Heart right ventricle (tissue), 16 donors: ENCODE measurements around the gene NELL1. TPM values are rescaled to one million over a fixed set of nuclear protein-coding genes. Genes with fewer than 3 reads are reported as not detected.

Experiments used
- ATAC-seq, 8 donors: fragments of 200-7000 bp; cut with Tn5 transposase; one replicate each; pipeline ENCODE4 v1.9.1; 2020; ENCODE audit warnings: mild to moderate bottlenecking in 8 of 8, moderate library complexity in 8 of 8, moderate number of reproducible peaks in 1 of 8
- DNase-seq, 2 donors: peaks; one replicate each; pipeline ENCODE4 v3.0.0-alpha.2; 2020
- H3K27ac ChIP-seq, 10 donors: fragments of 200-600 bp; sonication (generic) in 2 of 10; one replicate each; pipeline versions ENCODE4 v1.5.0 to v1.8.0; 2020 to 2022; ENCODE audit warnings: mild to moderate bottlenecking in 3 of 10
- H3K27me3 ChIP-seq, 7 donors: fragments of 200-600 bp; one replicate each; pipeline ENCODE4 v1.8.0; 2021 to 2022; ENCODE audit warnings: mild to moderate bottlenecking in 2 of 7
- H3K36me3 ChIP-seq, 9 donors: fragments of 200-600 bp; sonication (generic) in 1 of 9; one replicate each; pipeline versions ENCODE4 v1.5.0 to v1.8.0; 2020 to 2022; ENCODE audit warnings: mild to moderate bottlenecking in 2 of 9
- H3K4me1 ChIP-seq, 9 donors: fragments of 200-600 bp; sonication (generic) in 1 of 9; one replicate each; pipeline versions ENCODE4 v1.5.0 to v1.8.0; 2020 to 2022; ENCODE audit warnings: mild to moderate bottlenecking in 4 of 9
- H3K4me3 ChIP-seq, 10 donors: fragments of 200-600 bp; sonication (generic) in 2 of 10; one replicate each; pipeline versions ENCODE4 v1.5.0 to v1.8.0; 2020 to 2022; ENCODE audit warnings: mild to moderate bottlenecking in 7 of 10, moderate library complexity in 2 of 10
- H3K9me3 ChIP-seq, 11 donors: fragments of 200-600 bp in 10 of 11; sonication (generic) in 2 of 11; one replicate each; pipeline versions ENCODE4 v1.5.0 to v1.8.0; 2013 to 2022; ENCODE audit warnings: mild to moderate bottlenecking in 2 of 11, control low read depth in 1 of 11, moderate library complexity in 1 of 11
- CTCF ChIP-seq, 9 donors: fragments of 200-600 bp; sonication (generic) in 2 of 9; IDR thresholded peaks; one replicate each; pipeline versions ENCODE4 v1.5.0 to v1.8.0; 2021 to 2022; ENCODE audit warnings: antibody characterized with exemption in 9 of 9, mild to moderate bottlenecking in 5 of 9, moderate library complexity in 1 of 9
- WGBS, 2 donors: extraction: QIAGEN DNeasy Blood & Tissue Kit; methylation state at CpG; one replicate each; pipeline ENCODE4 v1.1.7; 2013; ENCODE audit warnings: inconsistent platforms in 1 of 2; 5-methylcytosine and 5-hydroxymethylcytosine counted together
- intact Hi-C, 10 donors: fragments of 100-400 bp; cut with DNase I; formaldehyde crosslinking; loops; one replicate each; pipeline versions ENCODE4 v1.11.1 to v1.14.2; 2022
- polyA plus RNA-seq, 2 donors: library from polyadenylated mRNA; stranded (reverse); fragments of 200-250 nt; gene quantifications; one replicate each; pipeline ENCODE4 v1.2.3, GENCODE V29; 2013
- total RNA-seq, 10 donors: library from RNA; stranded (reverse); fragmentation: NEBNext Ultra II Directional in 3 of 10; extraction: Animal tissue kit (Norgen Biotek cat#: 25700) in 3 of 10; gene quantifications; one replicate each; pipeline versions ENCODE4 v1.2.1 to v1.2.4, GENCODE V29; 2021 to 2023
- donor health status: Arrhythmogenic right ventricular cardiomyopathy.
- donor health status: ischemic (EF 13 %, LVEDD 7.1; RV severe dilation, severe dysfunction).
- donor health status: healthy with polysubstance abuse.
- donor health status: DM: no; HTN: yes; CAD: no.
- donor health status: DM: no; HTN: no; CAD: no.
- donor health status: ischemic (EF 25% LVEDD 6.9; RV normal size, moderate dysfunction).
- donor health status: ischemic (EF 25% LVEDD 5.7; RV mildly dilated, moderate dysfunction).
- donor health status: healthy.
- donor health status: DM: yes; HTN: yes; CAD: no.
- donor health status: Ischemic cardiomyopathy.
- donor health status: ischemic (EF 35%, LVEDD 5.7; RV mildly dilated, moderate dysfunction).
- donor health status: nonischemic (EF 11% LVEDD 7.7; RV severe dilation, severe dysfunction).
- donor health status: DM: yes; HTN: yes; CAD: no.
- donor health status: PGD.
- donor health status: ischemic (EF 29% LVEDD 5.4; RV normal size, mild dysfunction).
- donor health status: nonischemic (EF 23%, LVEDD 6.1; RV moderate dilation, normal function).

NELL1 gene
- total and polyA plus RNA-seq, 12 donors = not detected

GRCh38 chr11:20933086-20933485, 263.7 kb downstream of the NELL1 start:
- no peak overlapping the region for H3K4me3 ChIP-seq
- H3K9me3 ChIP-seq = no peaks in the 10 kb centered on the region
- ATAC-seq (no peak), DNase-seq (no peak)
- peaks cover 0 to 6% (median 0%) of the 10 kb centered on the region in 7 donors for H3K27me3 ChIP-seq
- no peaks in the 10 kb centered on the region for H3K4me1 ChIP-seq
- H3K27ac ChIP-seq = no peak overlapping the region
- no peaks in the 10 kb centered on the region for H3K36me3 ChIP-seq
- 58 to 68% methylated on average over 3 of the region's 3 CpGs for WGBS, 2 donors
- no peak for TF ChIP-seq CTCF (IDR thresholded peaks at IDR 0.05)
- intact Hi-C loops = no loop called here

- Histone ChIP-seq H3K9me3 (no peaks in the 10 kb centered on the region), H3K4me1 (no peaks in the 10 kb centered on the region), H3K36me3 (no peaks in the 10 kb centered on the region), H3K4me3 (no peak overlapping the region), H3K27ac (no peak overlapping the region), H3K27me3 (peaks cover 0 to 6% (median 0%) of the 10 kb centered on the region in 7 donors)
- DNase-seq = no peak
- intact Hi-C loops = no loop called here
- TF ChIP-seq CTCF (IDR thresholded peaks at IDR 0.05) = no peak
- WGBS, 2 donors = 70 to 78% methylated on average over 3 of the region's 3 CpGs
- ATAC-seq = no peak
Observed at GRCh38 chr11:20933958-20934357, 264.6 kb downstream of the NELL1 start.

GRCh38 chr11:20934516-20934915, 265.1 kb downstream of the NELL1 start:
- Histone ChIP-seq H3K27ac (no peak overlapping the region), H3K36me3 (no peaks in the 10 kb centered on the region), H3K27me3 (peaks cover 0 to 5% (median 0%) of the 10 kb centered on the region in 7 donors), H3K4me1 (no peaks in the 10 kb centered on the region), H3K4me3 (no peak overlapping the region), H3K9me3 (no peaks in the 10 kb centered on the region)
- intact Hi-C loops = no loop called here
- 59 to 69% methylated on average over 2 of the region's 2 CpGs for WGBS, 2 donors
- TF ChIP-seq CTCF (IDR thresholded peaks at IDR 0.05) = no peak
- DNase-seq (no peak), ATAC-seq (no peak)

GRCh38 chr11:20937826-20938225, 268.4 kb downstream of the NELL1 start:
- Histone ChIP-seq H3K4me3 (no peak overlapping the region), H3K27ac (no peak overlapping the region), H3K36me3 (no peaks in the 10 kb centered on the region), H3K9me3 (no peaks in the 10 kb centered on the region), H3K4me1 (no peaks in the 10 kb centered on the region), H3K27me3 (no peaks in the 10 kb centered on the region)
- no peak for DNase-seq
- 78 to 86% methylated on average over 7 of the region's 7 CpGs for WGBS, 2 donors
- intact Hi-C loops = no loop called here
- no peak for TF ChIP-seq CTCF (IDR thresholded peaks at IDR 0.05)
- no peak for ATAC-seq
